ENCODE measurements around the gene UBE2F.
"Not testable (repeated sequence)": the region's sequence is repeated elsewhere in the genome, so short reads cannot be mapped to it uniquely, and the experiment has no call there.

UBE2F gene

DNA sequence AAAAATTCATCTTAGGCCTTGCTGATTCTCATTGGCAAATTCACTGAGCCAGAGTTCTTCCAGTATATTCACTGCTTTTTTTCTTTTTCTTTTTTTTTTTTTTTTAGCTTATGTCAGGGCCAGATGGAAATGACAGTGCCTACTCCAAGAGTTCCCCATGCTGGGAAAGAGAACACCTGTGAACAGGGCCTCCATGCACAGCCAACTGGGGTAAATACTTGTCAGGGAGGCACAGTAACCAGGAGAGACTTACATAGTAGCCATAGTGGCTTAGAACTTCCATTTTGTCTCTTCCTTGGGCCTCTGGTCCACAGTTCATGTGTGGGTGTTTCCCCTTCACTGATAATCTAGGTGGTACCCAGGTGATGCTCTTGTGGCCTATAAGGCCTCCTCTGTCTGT lies 78.8 kb downstream of the UBE2F start:
- DNase-seq (ENCODE audit: low read depth in 2 of 2), result no peak

DNA sequence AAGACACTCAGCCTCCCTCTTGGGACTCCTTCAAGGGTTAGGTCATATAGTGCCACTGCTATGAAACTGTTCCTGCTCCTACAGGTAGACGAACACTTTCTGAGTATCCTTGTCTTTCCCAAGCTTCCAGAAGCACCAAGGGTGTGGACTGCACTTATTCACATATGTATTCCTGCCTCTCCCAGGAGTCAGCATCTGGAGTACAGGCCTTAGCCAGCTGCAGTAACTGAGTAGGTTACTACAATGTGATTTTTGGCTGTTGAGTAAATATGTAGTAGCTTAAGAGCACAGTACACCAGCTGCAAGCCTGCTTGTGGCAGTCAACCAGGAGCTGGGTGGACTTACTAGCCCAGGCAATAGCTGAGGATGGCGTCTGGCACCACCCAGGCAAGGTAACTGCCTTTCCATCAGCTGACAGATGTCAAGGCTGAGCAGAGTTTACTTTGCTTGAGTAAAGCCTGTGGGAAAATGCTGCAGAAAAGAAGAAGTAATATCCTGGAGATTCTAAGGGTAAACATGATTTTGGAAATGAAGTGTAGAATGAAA lies 80.0 kb downstream of the UBE2F start:
- no peak for DNase-seq (ENCODE audit: low read depth in 2 of 2)

DNA sequence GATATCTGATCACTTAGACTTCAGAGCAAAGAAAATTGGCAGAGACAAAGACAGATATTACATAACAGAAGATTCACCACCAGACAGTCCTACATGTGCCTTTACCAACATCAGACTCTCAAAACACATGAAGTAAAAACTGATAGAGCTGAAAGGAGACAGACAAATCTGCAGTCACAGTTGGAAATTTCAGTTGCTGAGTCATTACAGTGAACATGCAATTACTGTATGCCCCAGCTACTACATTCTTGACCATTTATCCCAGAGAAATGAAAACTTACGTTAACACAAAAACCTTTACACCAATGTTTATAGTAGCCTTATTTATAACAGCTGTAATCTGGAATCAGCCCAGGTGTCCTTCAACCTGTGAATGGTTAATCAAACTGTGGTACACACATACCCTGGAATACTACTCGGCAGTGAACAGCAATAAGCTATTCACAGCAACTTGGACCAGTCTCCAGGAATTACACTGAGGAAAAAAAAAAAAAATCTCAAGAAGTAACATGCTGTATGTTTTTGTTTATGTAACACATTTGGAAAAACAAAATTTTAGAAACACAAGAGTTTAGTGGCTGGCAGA lies 86.5 kb downstream of the UBE2F start:
- no peak for DNase-seq (ENCODE audit: low read depth in 2 of 2)

DNA sequence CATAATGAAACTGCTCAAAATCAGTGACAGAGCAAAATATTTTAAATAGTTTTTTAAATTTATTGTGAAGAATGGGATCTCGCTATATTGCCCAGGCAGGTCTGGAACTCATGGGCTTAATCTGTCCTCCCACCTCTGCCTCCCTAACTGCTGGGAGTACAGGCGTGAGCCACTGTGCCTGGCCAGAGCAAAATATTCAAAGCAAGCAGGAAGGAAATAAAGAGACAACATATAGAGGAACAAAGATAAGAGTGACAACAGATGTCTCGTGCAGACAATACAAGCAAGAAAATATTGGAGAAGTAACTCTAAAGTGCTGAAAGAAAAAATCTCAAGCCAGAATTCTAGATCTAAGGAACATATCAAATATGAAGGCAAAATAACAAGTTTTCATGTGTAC lies 89.0 kb downstream of the UBE2F start:
- no peak for DNase-seq (ENCODE audit: low read depth in 2 of 2)

DNA sequence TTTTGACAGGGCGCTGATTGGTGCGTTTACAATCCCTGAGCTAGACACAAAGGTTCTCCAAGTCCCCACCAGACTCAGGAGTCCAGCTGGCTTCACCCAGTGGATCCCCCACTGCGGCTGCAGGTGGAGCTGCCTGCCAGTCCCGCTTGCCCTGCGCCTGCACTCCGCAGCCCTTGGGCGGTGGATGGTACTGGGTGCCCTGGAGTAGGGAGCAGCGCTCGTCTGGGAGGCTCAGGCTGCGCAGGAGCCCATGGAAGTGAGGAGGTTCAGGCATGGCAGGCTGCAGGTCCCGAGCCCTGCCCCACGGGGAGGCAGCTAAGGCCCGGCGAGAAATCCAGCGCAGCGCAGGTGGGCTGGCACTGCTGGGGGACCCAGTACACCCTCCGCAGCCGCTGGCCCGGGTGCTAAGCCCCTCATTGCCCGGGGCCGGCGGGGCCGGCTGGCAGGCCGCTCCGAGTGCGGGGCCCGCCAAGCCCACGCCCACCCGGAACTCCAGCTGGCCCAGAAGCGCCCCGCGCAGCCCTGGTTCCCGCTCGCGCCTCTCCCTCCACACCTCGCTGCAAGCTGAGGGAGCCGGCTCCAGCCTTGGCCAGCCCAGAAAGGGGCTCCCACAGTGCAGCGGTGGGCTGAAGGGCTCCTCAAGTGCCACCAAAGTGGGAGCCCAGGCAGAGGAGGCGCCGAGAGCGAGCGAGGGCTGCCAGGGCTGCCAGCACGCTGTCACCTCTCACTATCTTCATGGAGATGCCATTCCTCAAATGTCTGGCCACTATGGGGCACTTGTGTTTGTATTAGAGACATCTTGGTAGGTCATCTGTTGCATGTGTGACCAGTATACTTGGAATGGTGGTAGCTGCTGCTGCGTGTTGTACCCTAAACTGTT lies 91.1 kb downstream of the UBE2F start:
- not testable (repeated sequence) for DNase-seq (ENCODE audit: low read depth in 2 of 2)

DNA sequence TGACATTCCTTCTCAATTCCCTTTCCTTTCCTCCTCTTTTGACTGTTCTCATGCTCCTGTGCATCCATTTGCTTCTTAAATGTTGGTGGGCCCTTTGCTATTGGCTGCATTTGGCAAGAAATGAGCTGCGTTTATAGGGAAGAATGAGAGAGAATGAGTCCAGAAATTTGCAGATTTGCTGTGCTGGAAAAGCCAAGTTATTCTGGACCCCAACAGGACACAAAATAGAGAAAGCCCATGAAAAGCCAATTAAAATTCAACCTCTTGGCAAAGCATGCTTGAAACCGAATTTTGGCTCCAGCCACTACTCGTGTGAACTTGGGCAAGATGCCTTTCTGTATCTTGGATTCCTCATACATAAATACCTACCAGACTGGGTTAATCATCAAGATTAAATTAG lies 92.7 kb downstream of the UBE2F start:
- DNase-seq (ENCODE audit: low read depth in 2 of 2), result no peak

DNA sequence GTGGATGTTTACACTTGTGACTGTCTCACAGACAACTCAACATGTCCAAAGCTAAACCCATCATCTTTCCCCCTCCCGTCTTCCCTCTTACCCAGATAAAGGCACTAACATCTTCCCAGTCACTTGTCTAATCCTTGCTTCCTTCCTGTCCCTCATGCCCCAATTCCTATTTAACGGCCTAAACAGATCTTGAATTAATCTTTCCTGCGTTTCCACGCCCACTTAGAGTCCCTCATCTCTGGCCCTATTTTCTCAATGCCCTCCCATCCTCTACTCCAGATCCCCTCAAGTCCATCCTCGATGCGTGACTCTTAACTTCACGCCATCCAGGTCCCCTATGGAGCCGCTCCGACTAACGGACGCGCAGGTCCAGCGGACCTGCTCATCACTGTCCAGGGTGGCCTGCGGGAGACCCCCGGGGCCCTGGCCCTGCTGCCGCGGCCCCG lies 93.3 kb downstream of the UBE2F start:
- DNase-seq (ENCODE audit: low read depth in 2 of 2), result no peak

DNA sequence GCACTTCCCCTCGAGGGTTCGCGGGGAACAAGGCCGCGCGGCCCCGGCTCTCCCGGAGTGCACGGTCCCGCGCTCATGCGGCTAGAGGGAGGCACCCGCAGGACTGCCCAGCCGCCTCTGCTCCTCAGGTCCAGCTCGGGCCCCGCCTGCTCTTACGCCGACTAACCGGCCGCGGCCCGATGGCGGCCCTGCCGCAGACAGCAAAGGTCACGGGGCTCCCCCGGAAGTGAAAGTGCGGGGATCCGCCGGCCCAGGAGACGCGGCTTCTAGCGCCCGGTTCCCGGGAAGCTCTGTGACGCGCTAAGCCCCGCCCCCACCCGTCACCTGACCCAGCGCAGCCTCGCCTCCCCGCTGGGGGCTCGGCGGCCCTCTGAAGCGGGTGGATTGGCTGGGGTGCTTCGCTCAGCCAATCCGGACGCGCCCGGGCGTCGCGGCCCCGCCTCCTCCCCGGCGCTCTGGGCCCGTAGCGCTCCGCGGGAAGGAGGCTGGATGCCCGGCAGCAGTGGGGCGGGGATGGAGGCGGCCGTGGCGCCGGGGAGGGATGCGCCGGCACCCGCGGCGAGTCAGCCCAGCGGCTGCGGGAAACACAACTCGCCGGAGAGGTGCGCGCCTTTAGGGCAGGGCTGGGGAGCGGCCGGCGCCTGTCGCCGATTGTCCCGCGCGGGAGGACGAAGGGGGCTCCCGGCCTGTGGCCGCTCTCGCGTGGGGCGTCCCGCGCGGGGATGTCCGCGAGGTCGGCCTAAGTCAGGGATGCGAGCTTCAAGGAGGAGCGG lies 93.9 kb downstream of the UBE2F start, which contains the start of gene SCLY:
Gene SCLY, plus strand, starts transcription at position 460 of the 773 bp plus-strand sequence. Its CDS starts 54 bp downstream, at position 514.
- peak; percentile 90 to 93 for DNase-seq (ENCODE audit: low read depth in 2 of 2)

DNA sequence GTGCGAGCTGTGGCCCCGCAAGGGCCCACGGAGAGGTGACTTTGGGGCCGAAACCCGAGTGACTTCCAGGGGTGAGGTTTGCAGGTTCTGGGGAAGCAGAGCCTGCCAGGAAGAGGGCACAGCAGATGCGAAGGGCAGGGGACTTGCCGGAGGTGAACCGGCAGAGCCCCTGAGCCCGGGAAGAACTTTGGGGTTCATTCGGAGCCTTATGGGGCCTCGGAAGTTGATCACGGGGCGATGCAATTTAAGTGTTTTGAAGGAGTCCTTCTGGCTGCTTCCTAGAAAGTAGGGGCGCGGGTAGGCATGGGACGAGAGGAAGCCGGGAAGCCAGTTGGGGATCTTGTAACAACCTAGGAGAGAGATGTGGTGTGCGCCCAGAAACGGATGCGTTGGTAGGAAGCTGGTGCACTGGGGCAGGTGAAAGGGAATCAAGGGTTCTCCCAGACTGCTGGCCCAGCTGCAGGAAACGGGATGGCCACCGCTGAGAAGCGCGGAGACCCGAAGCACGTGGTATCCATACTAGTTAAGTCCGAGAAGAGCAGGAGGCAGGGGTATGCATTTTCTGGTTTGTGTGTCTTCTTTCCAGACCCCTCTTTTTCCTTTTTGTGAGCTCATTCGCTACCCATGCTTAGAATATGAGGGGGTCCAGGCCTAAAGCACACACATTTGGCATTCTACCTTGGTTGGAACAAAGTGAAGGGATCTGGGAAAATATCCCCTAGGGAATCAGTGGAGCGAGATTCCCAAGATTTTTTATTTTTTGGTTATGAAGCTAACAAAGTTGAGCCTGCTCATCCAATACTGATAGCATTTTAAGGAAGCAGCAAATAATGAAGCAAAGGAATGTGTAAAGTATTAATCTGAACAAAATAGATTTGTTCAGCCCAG lies 94.7 kb downstream of the UBE2F start:
- no peak for DNase-seq (ENCODE audit: low read depth in 2 of 2)

DNA sequence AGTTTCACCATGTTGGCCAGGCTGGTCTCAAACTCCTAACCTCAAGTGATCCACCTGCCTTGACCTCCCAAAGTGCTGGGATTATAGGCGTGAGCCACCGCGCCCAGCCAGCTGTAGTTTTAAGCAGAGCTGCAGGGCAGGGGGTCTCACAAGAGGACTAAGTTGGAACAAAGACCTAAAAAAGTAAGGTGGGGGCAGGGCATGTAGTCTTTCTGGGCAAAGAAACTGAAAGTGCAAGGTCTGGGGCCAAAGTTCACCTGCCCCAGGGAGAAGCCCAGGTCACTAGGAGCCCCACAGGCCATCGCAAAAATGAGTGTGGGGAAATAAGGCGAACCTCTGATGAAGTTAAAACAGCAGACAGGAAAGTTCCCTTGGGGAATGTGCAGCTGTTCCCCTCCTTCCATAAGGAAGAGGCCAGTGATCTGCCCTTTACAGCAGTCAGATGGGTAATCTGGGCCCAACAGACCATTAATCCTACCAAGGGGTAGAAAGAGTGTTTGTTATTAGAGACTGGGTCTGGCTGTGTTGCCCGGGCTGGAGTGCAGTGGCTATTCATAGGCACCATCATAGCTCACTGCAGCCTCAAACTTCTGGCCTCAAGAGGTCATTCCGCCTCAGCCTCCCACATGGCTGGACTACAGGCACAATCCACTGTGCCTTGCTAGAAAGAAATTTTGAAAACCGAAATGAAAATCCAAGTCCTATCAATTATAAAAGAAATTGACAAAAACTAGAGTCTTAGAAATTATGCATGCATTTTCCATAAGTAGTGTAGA lies 96.8 kb downstream of the UBE2F start:
- DNase-seq (ENCODE audit: low read depth in 2 of 2), result no peak

DNA sequence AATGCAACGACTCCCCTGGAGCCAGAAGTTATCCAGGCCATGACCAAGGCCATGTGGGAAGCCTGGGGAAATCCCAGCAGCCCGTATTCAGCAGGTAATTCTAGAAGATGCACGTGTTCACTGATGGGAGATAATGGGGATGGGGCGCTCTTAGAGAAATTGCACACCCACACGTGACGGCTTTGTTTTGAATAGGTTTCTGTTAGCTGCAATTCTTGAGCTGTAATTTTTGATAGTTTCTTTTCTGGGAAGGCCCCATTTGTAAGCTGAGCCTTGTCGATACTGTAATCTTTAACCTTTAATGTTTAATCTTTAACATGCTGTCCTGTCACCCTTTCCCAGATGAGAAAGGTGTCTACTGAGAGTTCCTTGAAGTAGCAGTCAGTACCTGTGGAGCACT lies 97.6 kb downstream of the UBE2F start:
- DNase-seq (ENCODE audit: low read depth in 2 of 2), result no peak

DNA sequence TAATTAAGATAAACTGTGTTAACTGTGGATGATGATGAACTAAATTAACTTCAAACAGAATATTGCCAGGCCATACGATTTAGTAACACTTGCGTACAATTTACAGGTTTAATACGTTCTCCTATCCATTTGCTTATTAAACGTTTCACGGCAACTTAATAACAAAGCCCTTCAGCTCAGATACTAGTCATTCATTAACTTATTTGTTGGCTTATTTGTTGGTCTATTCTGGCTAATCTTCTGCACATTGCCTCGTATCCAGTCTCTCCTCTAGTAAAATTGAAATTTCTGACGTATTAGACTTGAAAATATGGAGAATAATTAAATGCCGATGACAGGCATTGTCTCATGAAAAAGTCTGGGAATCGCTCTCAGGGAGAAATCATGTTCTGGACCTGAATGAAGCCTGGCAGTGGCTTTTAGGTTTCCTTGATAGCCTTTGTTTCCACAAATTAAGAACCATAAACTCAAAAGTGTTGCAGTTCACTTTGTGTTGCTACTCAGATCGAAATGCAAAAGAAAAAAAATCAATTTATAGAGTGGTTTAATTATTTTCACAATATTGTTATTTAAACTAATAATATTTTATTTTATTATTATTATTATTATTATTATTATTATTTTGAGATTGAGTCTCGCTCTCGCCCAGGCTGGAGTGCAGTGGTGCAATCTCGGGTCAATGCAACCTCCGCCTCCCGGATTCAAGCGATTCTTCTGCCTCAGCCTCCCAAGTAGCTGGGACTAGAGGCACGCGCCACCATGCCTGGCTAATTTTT lies 98.4 kb downstream of the UBE2F start:
- no peak for DNase-seq (ENCODE audit: low read depth in 2 of 2)

DNA sequence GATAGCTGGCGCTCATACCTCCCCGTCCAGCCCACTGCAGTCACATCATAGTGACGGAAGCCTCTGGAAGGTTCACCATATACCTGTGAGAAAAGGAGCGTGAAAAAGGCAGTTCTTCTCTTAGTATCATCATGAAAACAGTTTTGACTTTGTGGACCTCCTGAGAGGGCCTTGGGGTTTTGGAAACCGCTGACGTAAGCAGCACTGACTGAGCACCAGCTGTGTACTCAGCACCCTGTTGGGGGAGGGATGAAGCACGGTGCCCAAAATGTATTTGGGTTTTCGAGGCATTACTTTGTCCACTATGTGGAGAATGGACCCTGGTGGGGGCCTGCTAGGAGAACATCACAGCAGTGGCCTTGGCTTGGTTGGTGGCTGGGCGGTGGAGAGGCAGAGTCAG lies 99.4 kb downstream of the UBE2F start:
- DNase-seq (ENCODE audit: low read depth in 2 of 2), result no peak

DNA sequence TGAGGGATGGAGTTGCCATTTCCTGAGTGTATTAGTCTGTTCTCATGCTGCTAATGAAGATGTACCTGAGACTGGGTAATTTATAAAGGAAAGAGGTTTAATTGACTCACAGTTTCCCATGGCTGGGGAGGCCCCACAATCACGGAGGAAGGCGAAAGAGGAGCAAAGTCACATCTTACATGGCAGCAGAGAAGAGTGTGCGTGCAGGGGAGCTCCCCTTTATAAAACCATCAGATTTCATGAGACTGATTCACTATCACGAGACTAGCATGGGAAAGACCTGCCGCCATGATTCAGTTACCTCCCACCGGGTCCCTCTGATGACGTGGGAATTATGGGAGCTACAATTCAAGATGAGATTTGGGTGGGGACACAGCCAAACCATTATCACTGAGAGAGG lies 99.9 kb downstream of the UBE2F start:
- DNase-seq (ENCODE audit: low read depth in 2 of 2), result not testable (repeated sequence)

DNA sequence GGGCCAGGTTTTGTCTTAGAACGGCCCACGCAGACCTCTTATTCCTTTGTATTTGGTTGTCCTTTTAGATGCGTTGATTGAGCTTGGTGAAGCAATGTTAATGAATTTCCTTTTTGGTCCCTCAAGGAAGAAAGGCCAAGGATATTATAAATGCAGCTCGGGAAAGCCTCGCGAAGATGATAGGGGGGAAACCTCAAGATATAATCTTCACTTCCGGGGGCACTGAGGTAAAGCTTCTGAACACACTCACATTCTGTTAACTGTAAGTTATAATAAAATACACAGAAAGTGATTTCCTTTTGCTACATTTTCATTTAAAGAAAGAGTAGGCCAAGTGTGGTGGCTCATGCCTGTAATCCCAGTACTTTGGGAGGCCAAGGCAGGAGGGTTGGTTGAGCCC lies 101.1 kb downstream of the UBE2F start:
- no peak for DNase-seq (ENCODE audit: low read depth in 2 of 2)

DNA sequence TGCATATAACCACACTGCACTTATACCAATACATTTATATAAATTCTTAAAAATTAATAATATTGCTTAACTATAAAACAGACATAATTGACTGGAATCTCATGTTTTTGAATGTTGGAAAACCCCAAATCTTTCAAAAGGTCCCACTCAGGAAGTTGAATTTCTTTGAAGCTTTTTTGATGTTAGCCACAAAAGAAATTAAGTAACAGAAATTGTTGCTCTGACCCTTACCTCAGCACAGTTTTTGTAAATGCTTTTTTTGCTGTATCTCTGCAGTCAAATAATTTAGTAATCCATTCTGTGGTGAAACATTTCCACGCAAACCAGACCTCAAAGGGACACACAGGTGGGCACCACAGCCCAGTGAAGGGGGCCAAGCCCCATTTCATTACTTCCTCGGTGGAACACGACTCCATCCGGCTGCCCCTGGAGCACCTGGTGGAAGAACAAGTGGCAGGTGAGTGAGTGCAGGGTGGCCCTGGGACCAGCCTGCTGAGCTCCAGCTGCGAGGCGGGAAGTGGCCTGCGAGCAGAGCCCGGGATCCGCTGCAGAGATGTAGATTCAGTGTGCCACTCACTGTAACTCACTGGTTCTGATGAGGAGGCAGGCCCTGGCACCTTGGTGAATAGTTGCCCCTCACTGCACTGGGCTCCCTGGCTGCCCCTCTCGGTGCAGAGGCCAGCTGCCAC lies 102.4 kb downstream of the UBE2F start:
- no peak for DNase-seq (ENCODE audit: low read depth in 2 of 2)

DNA sequence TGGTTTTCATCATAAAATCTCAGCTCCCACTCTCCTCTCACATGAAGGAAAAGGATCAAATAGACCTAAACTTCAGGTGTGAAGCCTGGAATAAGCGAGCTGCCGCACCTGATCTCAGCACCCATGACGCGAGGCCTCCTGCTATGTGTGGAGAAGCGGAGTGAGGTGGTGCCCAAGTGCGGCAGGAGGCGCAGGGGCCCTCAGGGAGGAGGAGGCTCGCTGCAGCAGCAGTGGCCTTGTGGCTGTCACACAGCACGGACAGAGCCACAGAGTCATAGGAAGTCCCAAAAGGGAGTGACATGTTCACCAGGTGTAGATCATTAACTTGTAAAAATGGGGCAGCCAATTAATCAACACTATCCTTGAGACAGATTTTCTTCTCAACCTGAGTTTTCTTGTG lies 103.1 kb downstream of the UBE2F start:
- no peak for DNase-seq (ENCODE audit: low read depth in 2 of 2)

DNA sequence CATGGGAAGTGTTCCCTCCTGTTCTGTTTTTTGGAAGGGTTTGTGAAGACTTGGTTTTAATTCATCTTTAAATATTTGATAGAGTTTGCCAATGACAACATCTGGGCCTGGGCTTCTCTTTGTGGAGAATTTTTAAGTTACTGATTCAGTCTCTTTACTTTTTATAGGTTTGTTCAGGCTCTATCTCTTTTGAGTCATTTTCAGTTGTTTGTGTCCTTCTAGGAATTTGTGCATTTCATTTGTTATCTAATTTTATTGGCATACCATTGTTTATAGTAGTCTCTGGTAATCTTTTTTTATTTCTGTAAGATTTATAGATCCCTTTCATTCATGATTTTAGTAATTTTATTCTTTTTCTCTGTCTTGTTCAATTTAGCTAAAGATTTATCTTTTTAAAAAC lies 108.6 kb downstream of the UBE2F start:
- no peak for DNase-seq (ENCODE audit: low read depth in 2 of 2)

DNA sequence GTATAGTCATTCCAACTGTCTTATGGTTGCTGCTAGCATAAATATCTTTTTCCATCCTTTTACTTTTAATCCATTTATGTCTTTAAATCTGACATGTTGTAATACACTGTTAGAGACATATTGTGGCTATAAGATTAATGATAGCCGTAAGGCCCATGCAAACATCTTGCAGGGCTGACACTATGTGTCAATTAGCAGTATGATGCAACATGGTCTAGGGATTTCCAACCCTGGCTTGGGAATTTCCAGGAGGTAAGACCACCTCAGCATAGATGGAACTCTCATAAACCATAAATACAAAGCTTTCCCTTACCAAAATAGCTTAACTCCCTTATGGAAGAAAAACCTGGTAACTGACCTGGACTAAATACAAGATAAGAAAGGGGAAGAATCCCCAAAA lies 110.5 kb downstream of the UBE2F start:
- no peak for DNase-seq (ENCODE audit: low read depth in 2 of 2)

Measured in activated CD8-positive, alpha-beta memory T cell treated with anti-CD3 and anti-CD28 coated beads for 4 hours (primary cell).